ENCODE data around the gene SLC6A18. TPM values are rescaled to one million over a fixed set of nuclear protein-coding genes. Genes with fewer than 3 reads are reported as not detected.

SLC6A18 gene
- total and polyA plus RNA-seq, 8 donors, result 0.14 TPM; not detected in 7

- Histone ChIP-seq H3K9me3 (no peaks in the 10 kb centered on the region), H3K4me3 (no peak overlapping the region), H3K27me3 (no peaks in the 10 kb centered on the region), H3K4me1 (peaks cover 24 to 31% (median 30%) of the 10 kb centered on the region in 3 donors), H3K27ac (no peak overlapping the region), H3K36me3 (no peaks in the 10 kb centered on the region)
- 76% methylated on average over 30 of the region's 34 CpGs; no CpG with 5 or more reads in 1 of the 2 donors for WGBS, 2 donors
- no peak for TF ChIP-seq CTCF (IDR thresholded peaks at IDR 0.05)
- intact Hi-C loops (cut with DNase I), result loop anchor here in 1 of 3 donors (10.0 kb wide), 1 partner anchor 476 kb away; no protein-coding TSS in a partner anchor
- FAIRE-seq, result no peak
- peak in 1 of 6 donors; percentile 70 for DNase-seq
- ATAC-seq, result no peak
Measured at GRCh38 chr5:1178529-1179382, 46.4 kb upstream of the SLC6A18 start.

- no peak for TF ChIP-seq CTCF (IDR thresholded peaks at IDR 0.05)
- Histone ChIP-seq H3K4me3 (no peak overlapping the region), H3K27me3 (no peaks in the 10 kb centered on the region), H3K4me1 (peaks cover 30 to 36% (median 36%) of the 10 kb centered on the region in 3 donors), H3K36me3 (no peaks in the 10 kb centered on the region), H3K9me3 (no peaks in the 10 kb centered on the region), H3K27ac (no peak overlapping the region)
- no peak for FAIRE-seq
- DNase-seq, result peak in 1 of 6 donors; percentile 70
- intact Hi-C loops (cut with DNase I), result loop anchor here in 1 of 3 donors (10.0 kb wide), 1 partner anchor 475 kb away; no protein-coding TSS in a partner anchor
- ATAC-seq, result no peak
- no CpG with 5 or more reads among the region's 9 CpGs for WGBS, 2 donors
Measured at GRCh38 chr5:1179383-1179715, 45.8 kb upstream of the SLC6A18 start.

GRCh38 chr5:1180096-1180495 is 45.1 kb upstream of the SLC6A18 start:
- Histone ChIP-seq H3K4me1 (peaks cover 37 to 44% (median 43%) of the 10 kb centered on the region in 3 donors), H3K27ac (no peak overlapping the region), H3K27me3 (no peaks in the 10 kb centered on the region), H3K4me3 (no peak overlapping the region), H3K36me3 (no peaks in the 10 kb centered on the region), H3K9me3 (no peaks in the 10 kb centered on the region)
- FAIRE-seq (no peak), DNase-seq (peak in 1 of 6 donors; percentile 80), ATAC-seq (no peak)
- intact Hi-C loops (cut with DNase I), result no loop called here
- TF ChIP-seq CTCF (IDR thresholded peaks at IDR 0.05), result no peak
- WGBS, 2 donors, result 98% methylated on average over 8 of the region's 20 CpGs; no CpG with 5 or more reads in 1 of the 2 donors

- intact Hi-C loops (cut with DNase I), result no loop called here
- Histone ChIP-seq H3K27ac (peak overlapping the region; percentile 82 to 87 (median 84)), H3K4me1 (peaks cover 44 to 51% (median 50%) of the 10 kb centered on the region in 3 donors), H3K9me3 (no peaks in the 10 kb centered on the region), H3K36me3 (no peaks in the 10 kb centered on the region), H3K27me3 (no peaks in the 10 kb centered on the region), H3K4me3 (no peak overlapping the region)
- FAIRE-seq (no peak), DNase-seq (peak in 3 of 6 donors; percentile 17 to 79 (median 57)), ATAC-seq (no peak)
- no peak for TF ChIP-seq CTCF (IDR thresholded peaks at IDR 0.05)
- 77 to 82% methylated on average over 20 of the region's 20 CpGs for WGBS, 2 donors
Measured at GRCh38 chr5:1180841-1181271, 44.3 kb upstream of the SLC6A18 start.

All from pancreas (tissue), 10 donors.